Tibial nerve (tissue), 3 donors: ENCODE data around the gene GOLGA6L1.
"Not testable (repeated sequence)": the region's sequence is repeated elsewhere in the genome, so short reads cannot be mapped to it uniquely, and the experiment has no call there.

Experiments used
- CTCF ChIP-seq, 5 experiments: fragments of 200-600 bp in 3 of 5; fragments of 450-650 bp in 2 of 5; sonication (generic) in 3 of 5; IDR thresholded peaks; one replicate each; pipeline ENCODE4 v1.5.1; 2016 to 2019; ENCODE audit warnings: antibody characterized with exemption in 5 of 5, mild to moderate bottlenecking in 3 of 5, moderate library complexity in 2 of 5
- POLR2A ChIP-seq, 2 donors: fragments of 450-650 bp; IDR thresholded peaks; one replicate each; pipeline ENCODE4 v1.6.1; 2017; ENCODE audit warnings: antibody characterized with exemption in 2 of 2, mild to moderate bottlenecking in 2 of 2, moderate library complexity in 2 of 2

DNA sequence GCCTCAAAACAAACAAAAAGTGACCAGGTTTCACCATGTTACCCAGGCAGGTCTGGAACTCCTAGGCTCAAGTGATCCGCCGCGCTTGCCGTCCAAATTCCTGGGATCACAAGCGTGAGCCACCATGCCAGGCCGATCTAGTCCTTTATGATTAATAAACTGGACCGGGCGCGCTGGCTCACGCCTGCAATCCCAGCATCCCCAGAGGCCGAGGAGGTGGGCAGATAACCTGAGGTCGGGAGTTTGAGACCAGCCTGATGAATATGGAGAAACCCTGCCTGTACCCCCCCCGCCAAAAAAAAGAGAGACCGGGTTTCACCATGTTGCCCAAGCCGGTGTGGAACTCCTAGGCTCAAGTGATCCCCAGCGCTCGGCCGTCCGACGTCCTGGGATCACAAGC, 40.1 kb upstream of the GOLGA6L1 start:
- TF ChIP-seq POLR2A, CTCF (IDR thresholded peaks at IDR 0.05): not testable (repeated sequence)
